Measurements from ENCODE around the gene AADACL4. TPM values are rescaled to one million over a fixed set of nuclear protein-coding genes. Genes with fewer than 3 reads are reported as not detected.

Gene AADACL4
- total and polyA plus RNA-seq, 9 of the 15 experiments (the other 6 are each of a cell fraction or from before 2014, with no cell fraction given), result not detected

GRCh38 chr1:12618965-12619791 is 24.7 kb upstream of the AADACL4 start (continued):
- TF ChIP-seq CREB3L1 (IDR thresholded peaks at IDR 0.05; ENCODE audit: borderline replicate concordance, low read depth), result no peak
- TF ChIP-seq SREBF1 (IDR thresholded peaks at IDR 0.05; ENCODE audit: borderline replicate concordance, low read depth, low read length), result no peak
- peak in 1 of 2 experiments; percentile 61; a peak in 3 of 4 replicates for TF ChIP-seq MNT (conservative IDR thresholded peaks at IDR 0.05)
- no peak for TF ChIP-seq NR4A1 (CRISPR knock-in tag; IDR thresholded peaks at IDR 0.05)
- TF ChIP-seq NR4A1 (tag; IDR thresholded peaks at IDR 0.05), result no peak
- TF ChIP-seq ATF1 (CRISPR knock-in tag; IDR thresholded peaks at IDR 0.05), result no peak
- peak; percentile 9; the same call in 1 of the 2 replicates for TF ChIP-seq ATF1 (tag; IDR thresholded peaks at IDR 0.05)
- no peak for TF ChIP-seq ZNF274 (IDR thresholded peaks at IDR 0.05; ENCODE audit: borderline replicate concordance, low read depth, low read length)
- no peak for TF ChIP-seq DNMT1 (IDR thresholded peaks at IDR 0.05)
- no peak for TF ChIP-seq SIRT6 (IDR thresholded peaks at IDR 0.05; ENCODE audit: low read depth, low read length)
- no peak for TF ChIP-seq ZNF140 (CRISPR knock-in tag; IDR thresholded peaks at IDR 0.05)
- peak; percentile 84; the same call in 1 of the 2 replicates for TF ChIP-seq JUN (IDR thresholded peaks at IDR 0.05; ENCODE audit: borderline replicate concordance, low read depth, low read length)
- no peak for TF ChIP-seq JUN (CRISPR knock-in tag; IDR thresholded peaks at IDR 0.05; ENCODE audit: borderline replicate concordance)
- TF ChIP-seq ZBED1 (IDR thresholded peaks at IDR 0.05), result peak; percentile 56; the same call in 1 of the 2 replicates
- no peak for TF ChIP-seq ZNF354B (CRISPR knock-in tag; IDR thresholded peaks at IDR 0.05)
- no peak for TF ChIP-seq DIDO1 (tag; IDR thresholded peaks at IDR 0.05; ENCODE audit: low read depth)
- TF ChIP-seq ASH1L (IDR thresholded peaks at IDR 0.05; ENCODE audit: borderline replicate concordance, low read depth, partially characterized antibody), result no peak
- no peak for TF ChIP-seq SRSF9 (IDR thresholded peaks at IDR 0.05; ENCODE audit: borderline replicate concordance, low read depth, low read length)
- peak; percentile 29; the same call in 1 of the 2 replicates for TF ChIP-seq NFE2 (IDR thresholded peaks at IDR 0.05; ENCODE audit: low read depth)
- no peak for TF ChIP-seq NFIC (IDR thresholded peaks at IDR 0.05)
- TF ChIP-seq IRF2 (CRISPR knock-in tag; IDR thresholded peaks at IDR 0.05), result no peak
- TF ChIP-seq TRIM28 (IDR thresholded peaks at IDR 0.05), result no peak
- no peak for TF ChIP-seq SRSF7 (optimal IDR thresholded peaks at IDR 0.05; ENCODE audit: low read depth, low read length)
- TF ChIP-seq TCF3 (CRISPR knock-in tag; IDR thresholded peaks at IDR 0.05), result peak; percentile 30
- peak; percentile 48; the same call in 1 of the 2 replicates for TF ChIP-seq CREB1 (IDR thresholded peaks at IDR 0.05)
- TF ChIP-seq CREB1 (CRISPR knock-in tag; IDR thresholded peaks at IDR 0.05), result no peak; the same call in 1 of the 2 replicates
- peak in 1 of 2 experiments; percentile 63; a peak in 1 of 4 replicates for TF ChIP-seq RCOR1 (IDR thresholded peaks at IDR 0.05; ENCODE audit: borderline replicate concordance in 1 of 2, low read depth in 2 of 2, low read length in 2 of 2)
- peak; percentile 87; the same call in 1 of the 2 replicates for TF ChIP-seq TCF7 (IDR thresholded peaks at IDR 0.05; ENCODE audit: borderline replicate concordance)
- no peak for TF ChIP-seq SIX5 (IDR thresholded peaks at IDR 0.05; ENCODE audit: borderline replicate concordance in 1 of 2, insufficient read depth in 1 of 2, low read depth in 1 of 2, low read length in 2 of 2)

Measured in K562 (cell line).